Transverse colon (tissue), 4 donors: Measurements from ENCODE around the gene NCOA1. TPM values are rescaled to one million over a fixed set of nuclear protein-coding genes. Genes with fewer than 3 reads are reported as not detected.

Experiments used
- DNase-seq: peaks from one replicate; pipeline ENCODE4 v3.0.0-alpha.2; 2019
- H3K27ac ChIP-seq, 4 donors: fragments of 200-600 bp; sonication (generic); 2 replicates each; pipeline ENCODE4 v1.5.1; 2016 to 2018; ENCODE audit warnings: inconsistent platforms in 4 of 4
- H3K27me3 ChIP-seq: fragments of 200-600 bp; sonication (generic); 2 replicates; pipeline ENCODE4 v1.5.1; 2017; ENCODE audit warnings: inconsistent platforms
- H3K36me3 ChIP-seq, 4 donors: fragments of 200-600 bp; sonication (generic); 2 replicates each; pipeline ENCODE4 v1.5.1; 2017 to 2019; ENCODE audit warnings: inconsistent platforms in 4 of 4
- H3K4me1 ChIP-seq, 4 donors: fragments of 200-600 bp; sonication (generic); 2 replicates each; pipeline ENCODE4 v1.5.1; 2017 to 2020; ENCODE audit warnings: inconsistent platforms in 4 of 4
- H3K4me3 ChIP-seq, 4 donors: fragments of 200-600 bp; sonication (generic); 1 replicate in 1 of 4; 2 replicates in 3 of 4; pipeline versions ENCODE4 v1.5.1 to v1.6.1; 2017 to 2019; ENCODE audit warnings: inconsistent platforms in 4 of 4
- H3K9me3 ChIP-seq, 2 donors: fragments of 200-600 bp; sonication (generic); 2 replicates each; pipeline ENCODE4 v1.5.1; 2017 to 2019; ENCODE audit warnings: inconsistent platforms in 2 of 2
- CTCF ChIP-seq, 5 experiments: fragments of 200-600 bp in 3 of 5; fragments of 450-650 bp in 2 of 5; sonication (generic) in 3 of 5; IDR thresholded peaks; 1 replicate in 2 of 5; 2 replicates in 3 of 5; pipeline ENCODE4 v1.5.1; 2016 to 2017; ENCODE audit warnings: antibody characterized with exemption in 5 of 5, inconsistent platforms in 3 of 5, mild to moderate bottlenecking in 2 of 5, moderate library complexity in 1 of 5
- EP300 ChIP-seq: sonication (generic); formaldehyde crosslinking; IDR thresholded peaks from one replicate; pipeline ENCODE4 v1.6.1; 2017; ENCODE audit warnings: antibody characterized with exemption, low read depth
- POLR2A ChIP-seq: fragments of 450-650 bp; IDR thresholded peaks from one replicate; pipeline ENCODE4 v1.6.1; 2016; ENCODE audit warnings: antibody characterized with exemption, mild to moderate bottlenecking, moderate library complexity
- POLR2AphosphoS5 ChIP-seq, 3 donors: sonication (generic); formaldehyde crosslinking; IDR thresholded peaks; one replicate each; pipeline ENCODE4 v1.6.1; 2016; ENCODE audit warnings: antibody characterized with exemption in 3 of 3
- WGBS, 2 donors: methylation state at CpG; one replicate each; pipeline ENCODE4 v1.1.5; 2018; ENCODE audit warnings: low coverage in 1 of 2; 5-methylcytosine and 5-hydroxymethylcytosine counted together
- in situ Hi-C, 4 donors: fragments of 200-750 bp; cut with MboI; loops; one replicate each; pipeline versions ENCODE4 v1.15.0 to v1.15.1; 2017; ENCODE audit warnings: low sequenced_read_pairs in 3 of 4, low pct_ligation_motif_present in 1 of 4, low pct_unique_long_range_greater_than_20kb in 1 of 4
- intact Hi-C: fragments of 100-400 bp; cut with DNase I; formaldehyde crosslinking; loops from one replicate; pipeline ENCODE4 v1.15.1; 2023; ENCODE audit warnings: low total_unique reads
- total RNA-seq, 4 donors: library from RNA; depleted of rRNA; stranded (reverse); fragments of >200 nt; gene quantifications; one replicate each; pipeline ENCODE4 v1.1.0, GENCODE V29; 2016

Gene NCOA1
- total RNA-seq, 4 donors from 2014 or later, result 32.9 to 56.5 (median 47.9) TPM

DNA sequence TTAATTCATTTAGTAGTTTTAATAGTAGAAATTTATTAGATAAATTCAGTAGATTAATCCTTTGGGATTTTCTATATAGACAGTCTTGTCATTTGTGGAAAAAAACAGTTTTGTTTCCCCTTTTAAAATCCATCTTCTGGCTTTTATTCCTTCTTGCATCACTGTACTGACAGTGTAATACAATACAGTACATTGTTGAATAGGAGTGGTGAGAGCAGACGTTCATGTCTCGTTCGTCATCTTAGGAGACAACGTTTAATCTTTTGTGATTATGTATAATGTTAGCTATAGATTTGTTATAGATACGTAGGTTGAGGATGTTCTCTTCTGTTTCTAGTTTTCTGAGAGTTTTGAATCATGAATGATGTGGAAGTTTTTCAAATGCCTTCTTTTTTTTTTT lies 61.8 kb downstream of the NCOA1 start:
- DNase-seq, result no peak
- Histone ChIP-seq H3K4me1 (no peaks in the 10 kb centered on the region), H3K36me3 (no peaks in the 10 kb centered on the region), H3K4me3 (no peak overlapping the region), H3K9me3 (no peaks in the 10 kb centered on the region), H3K27ac (no peak overlapping the region), H3K27me3 (no peaks in the 10 kb centered on the region)
- intact Hi-C loops (no loop called here), in situ Hi-C loops (no loop called here)
- no peak for TF ChIP-seq POLR2A
- TF ChIP-seq EP300, result no peak
- TF ChIP-seq POLR2AphosphoS5 (IDR thresholded peaks at IDR 0.05), result no peak
- no peak for TF ChIP-seq CTCF (IDR thresholded peaks at IDR 0.05)
- WGBS, 2 donors, result 89 to 96% methylated on average over 5 of the region's 5 CpGs

- Histone ChIP-seq H3K4me3 (no peak overlapping the region), H3K27me3 (no peaks in the 10 kb centered on the region), H3K36me3 (no peaks in the 10 kb centered on the region), H3K27ac (no peak overlapping the region), H3K9me3 (no peaks in the 10 kb centered on the region), H3K4me1 (peaks cover 0 to 16% (median 8%) of the 10 kb centered on the region in 4 donors)
- WGBS, 2 donors, result 83 to 92% methylated on average over 6 to 7 of the region's 7 CpGs
- no peak for DNase-seq
- in situ Hi-C loops, result no loop called here
- no peak for TF ChIP-seq POLR2AphosphoS5 (IDR thresholded peaks at IDR 0.05)
- TF ChIP-seq POLR2A, result no peak
- TF ChIP-seq EP300, result no peak
- no peak for TF ChIP-seq CTCF (IDR thresholded peaks at IDR 0.05)
- intact Hi-C loops, result no loop called here
These were observed 67.9 kb downstream of the NCOA1 start for GRCh38 chr2:24558781-24559472.

DNA sequence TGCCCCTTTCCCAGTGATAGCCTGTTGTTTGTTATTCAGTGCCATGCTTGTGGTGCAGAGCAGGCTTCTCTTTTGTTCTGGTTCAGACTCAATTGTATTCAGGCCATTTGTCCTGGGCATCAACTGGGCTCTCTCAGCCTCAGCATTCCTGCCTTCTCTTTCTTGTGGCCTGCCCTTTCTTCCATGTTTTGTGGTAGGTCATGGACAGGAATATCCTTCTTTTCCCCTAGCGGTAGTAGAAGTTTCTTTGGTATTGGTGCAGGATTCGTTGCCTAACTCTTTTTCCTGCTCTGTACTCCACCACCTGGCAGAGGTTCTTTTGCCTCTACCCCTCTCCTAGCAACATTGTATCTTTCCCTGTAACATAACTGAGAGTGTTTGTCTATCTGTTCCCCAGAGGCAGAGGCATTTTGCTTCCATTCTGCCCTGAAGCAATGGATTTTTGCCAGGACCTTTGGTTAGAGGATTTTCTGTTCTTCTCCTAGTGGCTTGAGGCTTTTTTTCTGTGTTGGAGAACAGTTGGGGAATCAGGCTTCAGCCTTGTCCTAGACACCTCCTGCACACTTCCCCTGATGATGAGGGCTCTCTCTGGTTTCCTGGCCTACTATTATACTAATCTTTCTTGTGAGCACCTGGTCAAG lies 68.5 kb downstream of the NCOA1 start:
- DNase-seq, result no peak
- H3K9me3 ChIP-seq, result no peaks in the 10 kb centered on the region
- 81 to 100% methylated on average over 2 of the region's 2 CpGs for WGBS, 2 donors
- no peak for TF ChIP-seq POLR2AphosphoS5 (IDR thresholded peaks at IDR 0.05)
- TF ChIP-seq POLR2A, result no peak
- no peak for TF ChIP-seq EP300
- no peak for TF ChIP-seq CTCF (IDR thresholded peaks at IDR 0.05)
- no peaks in the 10 kb centered on the region for H3K36me3 ChIP-seq
- intact Hi-C loops (no loop called here), in situ Hi-C loops (no loop called here)
- no peak overlapping the region for H3K4me3 ChIP-seq
- no peaks in the 10 kb centered on the region for H3K27me3 ChIP-seq
- H3K4me1 ChIP-seq, result peaks cover 0 to 16% (median 8%) of the 10 kb centered on the region in 4 donors
- no peak overlapping the region for H3K27ac ChIP-seq

DNA sequence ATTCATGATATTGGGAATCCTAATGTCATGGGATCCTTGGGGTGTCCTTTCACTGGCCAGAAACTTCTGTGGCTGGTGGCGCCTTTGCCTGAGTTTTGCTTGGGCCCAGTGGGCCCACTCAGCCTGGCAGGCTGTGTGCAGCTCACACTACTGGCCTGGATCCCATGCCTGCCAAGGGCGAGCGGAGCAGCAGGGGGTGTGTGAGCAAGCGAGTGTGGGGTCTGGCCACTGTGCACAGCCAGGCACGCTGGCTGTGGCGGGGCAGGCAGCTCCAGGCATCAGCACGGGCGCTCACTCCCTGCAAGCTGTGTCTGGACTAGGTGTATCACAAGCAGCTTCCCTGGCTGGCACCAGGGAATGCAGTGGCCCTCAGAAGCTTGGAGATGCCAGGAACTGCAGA lies 74.5 kb downstream of the NCOA1 start:
- Histone ChIP-seq H3K36me3 (no peaks in the 10 kb centered on the region), H3K27ac (no peak overlapping the region), H3K4me1 (peaks cover 0 to 8% (median 0%) of the 10 kb centered on the region in 4 donors), H3K9me3 (no peaks in the 10 kb centered on the region), H3K4me3 (no peak overlapping the region), H3K27me3 (no peaks in the 10 kb centered on the region)
- in situ Hi-C loops (no loop called here), intact Hi-C loops (no loop called here)
- DNase-seq, result no peak
- TF ChIP-seq EP300, result no peak
- no peak for TF ChIP-seq POLR2A
- TF ChIP-seq CTCF (IDR thresholded peaks at IDR 0.05), result no peak
- TF ChIP-seq POLR2AphosphoS5 (IDR thresholded peaks at IDR 0.05), result no peak
- WGBS, 2 donors, result 100% methylated on average over 8 of the region's 8 CpGs; no CpG with 5 or more reads in 1 of the 2 donors
